GM12891 (cell line): ENCODE measurements around the gene CSRP3.

Experiments
- POLR2A ChIP-seq: IDR thresholded peaks from 2 replicates; pipeline ENCODE4 v1.6.1; 2011; ENCODE audit warnings: low read depth, low read length, control low read depth
- POLR2AphosphoS5 ChIP-seq: IDR thresholded peaks from 2 replicates; pipeline ENCODE4 v1.6.1; 2011; ENCODE audit warnings: low read depth, low read length, control low read depth
- SPI1 ChIP-seq: IDR thresholded peaks from 2 replicates; pipeline ENCODE4 v1.6.1; 2011; ENCODE audit warnings: low read depth, low read length, control low read depth
- TAF1 ChIP-seq: IDR thresholded peaks from 2 replicates; pipeline ENCODE4 v1.6.1; 2011; ENCODE audit warnings: low read depth, low read length, control low read depth

DNA sequence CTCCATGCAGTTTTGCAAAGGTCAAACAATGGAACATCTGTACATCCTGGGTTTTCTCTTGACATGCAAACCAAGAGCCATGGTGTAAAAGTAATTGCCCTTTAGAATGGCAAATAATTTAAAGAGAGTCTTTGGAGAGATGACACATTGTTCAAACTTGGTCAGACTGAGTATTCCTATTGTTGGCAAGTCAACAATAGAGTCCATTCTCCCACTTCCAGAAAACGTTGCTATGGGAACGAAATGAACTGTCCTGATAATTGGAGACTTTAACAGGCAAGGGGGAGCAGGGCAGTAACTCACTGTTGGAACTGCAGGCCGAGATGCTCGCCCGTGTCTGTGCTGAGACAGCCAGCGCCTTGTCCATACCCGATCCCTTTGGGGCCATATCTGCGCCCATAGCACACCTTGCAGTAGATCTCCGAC lies 13.9 kb downstream of the CSRP3 start:
- no peak for TF ChIP-seq POLR2A
- no peak for TF ChIP-seq POLR2AphosphoS5
- no peak for TF ChIP-seq TAF1
- no peak for TF ChIP-seq SPI1
